SK-N-SH (cell line): ENCODE data around the gene ATP5PD. TPM values are rescaled to one million over a fixed set of nuclear protein-coding genes. Genes with fewer than 3 reads are reported as not detected.

Experiments used
- CTCF ChIA-PET: fragments of 300-600, 350-600 bp; formaldehyde crosslinking; extraction: SDS; loops from one replicate; lab custom pipeline; 2021; lab: Yijun Ruan, JAX
- POLR2A ChIA-PET: fragments of 350-600 bp; sonication (Branson Sonifier 250); formaldehyde crosslinking; extraction: SDS; loops from one replicate; lab custom pipeline; 2020; ENCODE audit warnings: antibody characterized with exemption, inconsistent platforms; lab: Yijun Ruan, JAX
- DNase-seq: peaks from one replicate; pipeline ENCODE4 v3.0.0; 2012
- H2AFZ ChIP-seq: fragments of 200-600 bp; sonication (generic); 2 replicates; pipeline ENCODE4 v1.8.1; 2016; ENCODE audit warnings: antibody characterized with exemption, mild to moderate bottlenecking, low read depth
- H3F3A ChIP-seq: fragments of 200-600 bp; sonication (generic); replicated peaks from 2 replicates; pipeline ENCODE3; 2016; ENCODE audit warnings: antibody characterized with exemption, mild to moderate bottlenecking; ENCODE audit not compliant: insufficient read depth
- H3K27ac ChIP-seq, 2 experiments: fragments of 200-500 bp in 1 of 2; fragments of 200-600 bp in 1 of 2; sonication (Bioruptor generic) in 1 of 2; sonication (generic), shearing (Covaris generic) in 1 of 2; 2 replicates each; pipeline versions ENCODE4 v1.5.1 to v1.6.1; 2014 to 2016; ENCODE audit warnings: low read depth in 2 of 2, inconsistent platforms in 1 of 2, low read length in 1 of 2, mild to moderate bottlenecking in 1 of 2, mixed read lengths in 1 of 2
- H3K27me3 ChIP-seq: fragments of 200-600 bp; sonication (generic), shearing (Covaris generic); 2 replicates; pipeline ENCODE4 v1.6.1; 2016; ENCODE audit warnings: mixed run types; ENCODE audit not compliant: insufficient read depth
- H3K36me3 ChIP-seq, 2 experiments: fragments of 200-500 bp in 1 of 2; fragments of 200-600 bp in 1 of 2; sonication (Bioruptor generic) in 1 of 2; sonication (generic) in 1 of 2; replicated peaks in 1 of 2; 2 replicates each; pipeline versions ENCODE3 to v1.5.1; 2014 to 2016; ENCODE audit warnings: low read length in 1 of 2, mild to moderate bottlenecking in 1 of 2; ENCODE audit not compliant: insufficient read depth in 2 of 2, control insufficient read depth in 1 of 2
- H3K4me1 ChIP-seq, 2 experiments: fragments of 200-500 bp in 1 of 2; fragments of 200-600 bp in 1 of 2; sonication (Bioruptor generic) in 1 of 2; sonication (generic), shearing (Covaris generic) in 1 of 2; 2 replicates each; pipeline versions ENCODE4 v1.5.1 to v1.6.1; 2014 to 2016; ENCODE audit warnings: low read depth in 1 of 2, low read length in 1 of 2, mixed run types in 1 of 2; ENCODE audit not compliant: insufficient read depth in 2 of 2, control insufficient read depth in 1 of 2
- H3K4me2 ChIP-seq: fragments of 200-600 bp; sonication (generic), shearing (Covaris generic); 2 replicates; pipeline ENCODE4 v1.6.1; 2017; ENCODE audit warnings: mixed run types
- H3K4me3 ChIP-seq, 2 experiments: fragments of 200-500 bp in 1 of 2; fragments of 200-600 bp in 1 of 2; sonication (Bioruptor generic) in 1 of 2; sonication (generic), shearing (Covaris generic) in 1 of 2; 2 replicates each; pipeline versions ENCODE4 v1.5.1 to v1.8.1; 2014 to 2016; ENCODE audit warnings: low read depth in 2 of 2, inconsistent platforms in 1 of 2, low read length in 1 of 2, mild to moderate bottlenecking in 1 of 2, mixed read lengths in 1 of 2, moderate library complexity in 1 of 2
- H3K79me2 ChIP-seq: fragments of 200-600 bp; sonication (generic); 2 replicates; pipeline ENCODE4 v1.8.1; 2017; ENCODE audit warnings: mild to moderate bottlenecking; ENCODE audit not compliant: insufficient read depth
- H3K9ac ChIP-seq: fragments of 200-600 bp; sonication (generic); 2 replicates; pipeline ENCODE4 v1.6.1; 2017; ENCODE audit warnings: mixed run types
- H3K9me2 ChIP-seq: fragments of 200-600 bp; sonication (generic); 2 replicates; pipeline ENCODE4 v1.6.1; 2017; ENCODE audit warnings: mixed run types
- H3K9me3 ChIP-seq: fragments of 200-600 bp; sonication (generic); 2 replicates; pipeline ENCODE4 v1.6.1; 2017; ENCODE audit warnings: mixed run types, mild to moderate bottlenecking, moderate library complexity
- H4K20me1 ChIP-seq: fragments of 200-600 bp; sonication (generic); 2 replicates; pipeline ENCODE4 v1.6.1; 2017; ENCODE audit warnings: mild to moderate bottlenecking, mixed run types; ENCODE audit not compliant: insufficient read depth
- ELF1 ChIP-seq: IDR thresholded peaks from 2 replicates; pipeline ENCODE4 v1.4.0; 2012
- EP300 ChIP-seq, 2 experiments: IDR thresholded peaks; 2 replicates each; pipeline versions ENCODE4 v1.4.0 to v1.6.1; 2012; ENCODE audit warnings: borderline replicate concordance in 1 of 2, low read depth in 1 of 2, low read length in 1 of 2
- EZH2phosphoT487 ChIP-seq: fragments of 200-600 bp; sonication (generic); IDR thresholded peaks from 2 replicates; pipeline ENCODE4 v1.6.1; 2017; ENCODE audit warnings: low read depth, mixed run types, mild to moderate bottlenecking, antibody characterized with exemption, moderate library complexity, borderline replicate concordance
- FOSL2 ChIP-seq: IDR thresholded peaks from 2 replicates; pipeline ENCODE4 v1.4.0; 2012; ENCODE audit warnings: low read depth, mild to moderate bottlenecking, moderate library complexity, borderline replicate concordance
- FOXJ3 ChIP-seq: sonication (generic); formaldehyde crosslinking; IDR thresholded peaks from 2 replicates; pipeline ENCODE4 v1.5.1; 2020; ENCODE audit warnings: mild to moderate bottlenecking, missing genetic modification reagents
- FOXM1 ChIP-seq: IDR thresholded peaks from 2 replicates; pipeline ENCODE4 v1.4.0; 2012; ENCODE audit warnings: low read depth, mild to moderate bottlenecking
- GABPA ChIP-seq: IDR thresholded peaks from 2 replicates; pipeline ENCODE4 v1.4.0; 2012; ENCODE audit warnings: low read depth, mild to moderate bottlenecking
- JUND ChIP-seq: IDR thresholded peaks from 2 replicates; pipeline ENCODE4 v1.4.0; 2012
- MXI1 ChIP-seq: IDR thresholded peaks from 2 replicates; pipeline ENCODE4 v1.6.1; 2012; ENCODE audit warnings: mild to moderate bottlenecking, low read depth, low read length, improper control_type of control experiment
- NFIC ChIP-seq: IDR thresholded peaks from 2 replicates; pipeline ENCODE4 v1.4.0; 2012; ENCODE audit warnings: borderline replicate concordance
- NRF1 ChIP-seq: IDR thresholded peaks from 2 replicates; pipeline ENCODE4 v1.6.1; 2012; ENCODE audit warnings: low read depth, mild to moderate bottlenecking, low read length
- POLR2AphosphoS5 ChIP-seq: IDR thresholded peaks from 2 replicates; pipeline ENCODE4 v1.6.1; 2012; ENCODE audit warnings: low read depth, low read length
- RAD21 ChIP-seq: IDR thresholded peaks from 2 replicates; pipeline ENCODE4 v1.6.1; 2012; ENCODE audit warnings: mild to moderate bottlenecking, low read length
- RFX5 ChIP-seq: IDR thresholded peaks from 2 replicates; pipeline ENCODE4 v1.6.1; 2012; ENCODE audit warnings: mild to moderate bottlenecking, improper control_type of control experiment, low read length
- RXRA ChIP-seq: IDR thresholded peaks from 2 replicates; pipeline ENCODE4 v1.4.0; 2012; ENCODE audit warnings: low read depth, mild to moderate bottlenecking, borderline replicate concordance
- SIN3A ChIP-seq: IDR thresholded peaks from 2 replicates; pipeline ENCODE4 v1.6.1; 2012; ENCODE audit warnings: low read depth, mild to moderate bottlenecking, low read length, moderate library complexity, borderline replicate concordance
- SMC3 ChIP-seq: IDR thresholded peaks from 2 replicates; pipeline ENCODE4 v1.6.1; 2012; ENCODE audit warnings: low read depth, low read length, improper control_type of control experiment
- TAF1 ChIP-seq: IDR thresholded peaks from 2 replicates; pipeline ENCODE4 v1.6.1; 2012; ENCODE audit warnings: low read depth, mild to moderate bottlenecking, low read length, moderate library complexity, borderline replicate concordance
- TCF12 ChIP-seq: IDR thresholded peaks from 2 replicates; pipeline ENCODE4 v1.4.0; 2012
- WGBS: methylation state at CpG from one replicate; pipeline ENCODE4 v1.1.6; 2017; ENCODE audit warnings: low lambda C conversion rate; 5-methylcytosine and 5-hydroxymethylcytosine counted together
- polyA plus RNA-seq, 3 experiments: library from polyadenylated mRNA; depleted of rRNA; stranded (reverse); fragments of >200 nt; gene quantifications; 2 replicates each; pipeline ENCODE4 v1.2.3, GENCODE V29; 2012
- TF ChIP-seq, protein P1 (sequence below): IDR thresholded peaks from 2 replicates; pipeline ENCODE4 v1.6.1; 2012; ENCODE audit warnings: mild to moderate bottlenecking, low read depth, low read length, moderate library complexity
- TF ChIP-seq, protein P2 (sequence below): fragments of 150-350 bp; IDR thresholded peaks from 2 replicates; pipeline ENCODE4 v1.6.1; 2017; ENCODE audit warnings: antibody characterized with exemption, low read length, low read depth, borderline replicate concordance
- TF ChIP-seq, protein P3 (sequence below): fragments of 200-600 bp; sonication (generic); IDR thresholded peaks from 2 replicates; pipeline ENCODE4 v1.6.1; 2017; ENCODE audit warnings: antibody characterized with exemption, mild to moderate bottlenecking, moderate library complexity
- TF ChIP-seq, protein P4 (sequence below): IDR thresholded peaks from 2 replicates; pipeline ENCODE4; 2012
- TF ChIP-seq, protein P5 (sequence below): IDR thresholded peaks from 2 replicates; pipeline ENCODE4 v1.4.0; 2012; ENCODE audit warnings: low read depth, borderline replicate concordance
- TF ChIP-seq, protein P6 (sequence below): IDR thresholded peaks from 2 replicates; pipeline ENCODE4 v1.4.0; 2012; ENCODE audit warnings: low read depth

ATP5PD gene
- polyA plus RNA-seq, 1 of the 3 experiments (the other 2 are of a cell fraction): 354 TPM

DNA sequence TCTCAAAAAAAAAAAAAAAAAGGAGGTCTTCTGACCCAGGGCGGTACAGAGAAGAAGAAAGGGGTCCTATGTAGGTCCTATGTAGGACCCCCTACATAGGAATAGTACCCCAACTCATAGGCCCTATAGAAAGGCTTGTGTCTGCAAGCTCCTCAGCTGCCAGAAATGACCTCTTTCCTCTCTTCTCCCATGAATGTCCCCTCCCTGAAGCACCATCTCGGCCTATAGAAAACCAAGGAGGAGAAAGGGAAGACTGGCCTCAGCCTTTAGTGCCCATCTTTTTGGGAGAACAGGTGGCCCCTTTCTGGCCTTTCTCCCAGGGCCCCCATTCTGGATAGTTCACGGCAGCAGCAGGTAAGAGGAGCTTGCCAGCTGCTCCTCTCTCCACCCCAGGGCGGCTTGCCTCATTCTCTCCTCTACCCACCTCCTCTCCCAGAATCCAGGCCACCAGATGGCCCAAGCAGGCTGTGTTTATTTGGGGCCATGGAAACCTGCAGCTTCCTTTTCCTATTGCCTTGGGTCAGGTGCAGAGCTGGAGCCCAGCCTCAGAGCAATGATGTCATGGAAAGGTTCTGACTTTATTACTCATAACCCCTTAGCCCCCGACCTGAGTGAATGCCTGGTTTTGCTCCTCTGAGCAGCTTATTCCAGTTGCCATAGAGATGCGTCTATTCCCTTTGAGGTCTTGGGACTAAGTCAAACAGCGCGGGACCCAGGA is 35.9 kb downstream of the ATP5PD start:
- Histone ChIP-seq H3K4me3 (no peak overlapping the region), H3K4me2 (no peak overlapping the region), H4K20me1 (no peaks in the 10 kb centered on the region), H3K9me2 (no peaks in the 10 kb centered on the region), H3K27me3 (no peaks in the 10 kb centered on the region), H3K27ac (peak overlapping the region; percentile 88 to 95), H3K9me3 (no peaks in the 10 kb centered on the region), H3K79me2 (peaks cover 31% of the 10 kb centered on the region), H2AFZ (peak overlapping the region; percentile 99; the same call in 1 of the 2 replicates), H3K4me1 (peaks cover 17 to 26% of the 10 kb centered on the region in 2 experiments; a peak in 3 of 4 replicates), H3K9ac (no peak overlapping the region), H3K36me3 (no peaks in the 10 kb centered on the region), H3F3A (peaks cover 16% of the 10 kb centered on the region)
- 57% methylated on average over 8 of the region's 8 CpGs for WGBS
- ChIA-PET CTCF (interaction anchor here (0.6 to 19.8 kb wide), 24 partner anchors 11 to 334 kb away, joined by 3 to 295 read pairs (median 5); partner anchors contain the start of genes ARMC7, CDR2L, HID1 and NT5C), POLR2A (interaction anchor here (0.5 to 6.2 kb wide), 23 partner anchors 9 to 259 kb away, joined by 3 to 197 read pairs (median 5); partner anchors contain the start of genes ARMC7, ATP5PD, CDR2L and HID1)
- peak; percentile 91 for DNase-seq
- TF ChIP-seq TAF1 (no peak), MXI1 (peak; percentile 66; the same call in 1 of the 2 replicates), SMC3 (peak; percentile 25; the same call in 1 of the 2 replicates), FOXJ3 (CRISPR knock-in tag) (peak; percentile 42; the same call in 1 of the 2 replicates), NFIC (no peak), ELF1 (no peak), NRF1 (no peak), RFX5 (no peak; the same call in 1 of the 2 replicates), RAD21 (peak; percentile 54), JUND (no peak), FOXM1 (no peak), EP300 (IDR thresholded peaks at IDR 0.05; ENCODE audit: borderline replicate concordance in 1 of 2, low read depth in 1 of 2, low read length in 1 of 2) (peak in 1 of 2 experiments; percentile 69; a peak in 1 of 4 replicates), FOSL2 (peak; percentile 12), EZH2phosphoT487 (no peak), SIN3A (no peak), GABPA (no peak), RXRA (no peak), TCF12 (no peak), POLR2AphosphoS5 (no peak)
- TF ChIP-seq, protein P1, sequence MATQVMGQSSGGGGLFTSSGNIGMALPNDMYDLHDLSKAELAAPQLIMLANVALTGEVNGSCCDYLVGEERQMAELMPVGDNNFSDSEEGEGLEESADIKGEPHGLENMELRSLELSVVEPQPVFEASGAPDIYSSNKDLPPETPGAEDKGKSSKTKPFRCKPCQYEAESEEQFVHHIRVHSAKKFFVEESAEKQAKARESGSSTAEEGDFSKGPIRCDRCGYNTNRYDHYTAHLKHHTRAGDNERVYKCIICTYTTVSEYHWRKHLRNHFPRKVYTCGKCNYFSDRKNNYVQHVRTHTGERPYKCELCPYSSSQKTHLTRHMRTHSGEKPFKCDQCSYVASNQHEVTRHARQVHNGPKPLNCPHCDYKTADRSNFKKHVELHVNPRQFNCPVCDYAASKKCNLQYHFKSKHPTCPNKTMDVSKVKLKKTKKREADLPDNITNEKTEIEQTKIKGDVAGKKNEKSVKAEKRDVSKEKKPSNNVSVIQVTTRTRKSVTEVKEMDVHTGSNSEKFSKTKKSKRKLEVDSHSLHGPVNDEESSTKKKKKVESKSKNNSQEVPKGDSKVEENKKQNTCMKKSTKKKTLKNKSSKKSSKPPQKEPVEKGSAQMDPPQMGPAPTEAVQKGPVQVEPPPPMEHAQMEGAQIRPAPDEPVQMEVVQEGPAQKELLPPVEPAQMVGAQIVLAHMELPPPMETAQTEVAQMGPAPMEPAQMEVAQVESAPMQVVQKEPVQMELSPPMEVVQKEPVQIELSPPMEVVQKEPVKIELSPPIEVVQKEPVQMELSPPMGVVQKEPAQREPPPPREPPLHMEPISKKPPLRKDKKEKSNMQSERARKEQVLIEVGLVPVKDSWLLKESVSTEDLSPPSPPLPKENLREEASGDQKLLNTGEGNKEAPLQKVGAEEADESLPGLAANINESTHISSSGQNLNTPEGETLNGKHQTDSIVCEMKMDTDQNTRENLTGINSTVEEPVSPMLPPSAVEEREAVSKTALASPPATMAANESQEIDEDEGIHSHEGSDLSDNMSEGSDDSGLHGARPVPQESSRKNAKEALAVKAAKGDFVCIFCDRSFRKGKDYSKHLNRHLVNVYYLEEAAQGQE: no peak
- TF ChIP-seq, protein P2, sequence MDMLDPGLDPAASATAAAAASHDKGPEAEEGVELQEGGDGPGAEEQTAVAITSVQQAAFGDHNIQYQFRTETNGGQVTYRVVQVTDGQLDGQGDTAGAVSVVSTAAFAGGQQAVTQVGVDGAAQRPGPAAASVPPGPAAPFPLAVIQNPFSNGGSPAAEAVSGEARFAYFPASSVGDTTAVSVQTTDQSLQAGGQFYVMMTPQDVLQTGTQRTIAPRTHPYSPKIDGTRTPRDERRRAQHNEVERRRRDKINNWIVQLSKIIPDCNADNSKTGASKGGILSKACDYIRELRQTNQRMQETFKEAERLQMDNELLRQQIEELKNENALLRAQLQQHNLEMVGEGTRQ: no peak
- TF ChIP-seq, protein P3, sequence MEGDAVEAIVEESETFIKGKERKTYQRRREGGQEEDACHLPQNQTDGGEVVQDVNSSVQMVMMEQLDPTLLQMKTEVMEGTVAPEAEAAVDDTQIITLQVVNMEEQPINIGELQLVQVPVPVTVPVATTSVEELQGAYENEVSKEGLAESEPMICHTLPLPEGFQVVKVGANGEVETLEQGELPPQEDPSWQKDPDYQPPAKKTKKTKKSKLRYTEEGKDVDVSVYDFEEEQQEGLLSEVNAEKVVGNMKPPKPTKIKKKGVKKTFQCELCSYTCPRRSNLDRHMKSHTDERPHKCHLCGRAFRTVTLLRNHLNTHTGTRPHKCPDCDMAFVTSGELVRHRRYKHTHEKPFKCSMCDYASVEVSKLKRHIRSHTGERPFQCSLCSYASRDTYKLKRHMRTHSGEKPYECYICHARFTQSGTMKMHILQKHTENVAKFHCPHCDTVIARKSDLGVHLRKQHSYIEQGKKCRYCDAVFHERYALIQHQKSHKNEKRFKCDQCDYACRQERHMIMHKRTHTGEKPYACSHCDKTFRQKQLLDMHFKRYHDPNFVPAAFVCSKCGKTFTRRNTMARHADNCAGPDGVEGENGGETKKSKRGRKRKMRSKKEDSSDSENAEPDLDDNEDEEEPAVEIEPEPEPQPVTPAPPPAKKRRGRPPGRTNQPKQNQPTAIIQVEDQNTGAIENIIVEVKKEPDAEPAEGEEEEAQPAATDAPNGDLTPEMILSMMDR: no peak
- TF ChIP-seq, protein P4, sequence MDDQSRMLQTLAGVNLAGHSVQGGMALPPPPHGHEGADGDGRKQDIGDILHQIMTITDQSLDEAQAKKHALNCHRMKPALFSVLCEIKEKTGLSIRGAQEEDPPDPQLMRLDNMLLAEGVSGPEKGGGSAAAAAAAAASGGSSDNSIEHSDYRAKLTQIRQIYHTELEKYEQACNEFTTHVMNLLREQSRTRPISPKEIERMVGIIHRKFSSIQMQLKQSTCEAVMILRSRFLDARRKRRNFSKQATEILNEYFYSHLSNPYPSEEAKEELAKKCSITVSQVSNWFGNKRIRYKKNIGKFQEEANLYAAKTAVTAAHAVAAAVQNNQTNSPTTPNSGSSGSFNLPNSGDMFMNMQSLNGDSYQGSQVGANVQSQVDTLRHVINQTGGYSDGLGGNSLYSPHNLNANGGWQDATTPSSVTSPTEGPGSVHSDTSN: no peak
- TF ChIP-seq, protein P5, sequence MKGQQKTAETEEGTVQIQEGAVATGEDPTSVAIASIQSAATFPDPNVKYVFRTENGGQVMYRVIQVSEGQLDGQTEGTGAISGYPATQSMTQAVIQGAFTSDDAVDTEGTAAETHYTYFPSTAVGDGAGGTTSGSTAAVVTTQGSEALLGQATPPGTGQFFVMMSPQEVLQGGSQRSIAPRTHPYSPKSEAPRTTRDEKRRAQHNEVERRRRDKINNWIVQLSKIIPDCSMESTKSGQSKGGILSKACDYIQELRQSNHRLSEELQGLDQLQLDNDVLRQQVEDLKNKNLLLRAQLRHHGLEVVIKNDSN: no peak
- TF ChIP-seq, protein P6, sequence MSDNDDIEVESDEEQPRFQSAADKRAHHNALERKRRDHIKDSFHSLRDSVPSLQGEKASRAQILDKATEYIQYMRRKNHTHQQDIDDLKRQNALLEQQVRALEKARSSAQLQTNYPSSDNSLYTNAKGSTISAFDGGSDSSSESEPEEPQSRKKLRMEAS: no peak
